PFSK-1 (cell line): ENCODE measurements around the gene MYRF.
A peak's percentile ranks its signal among the peaks of the same experiment; 100 is the strongest.

ENCODE experiments used
- FOXP2 ChIP-seq: optimal IDR thresholded peaks from 2 replicates; pipeline ENCODE3; 2011; ENCODE audit warnings: borderline replicate concordance, control low read depth, inconsistent platforms; ENCODE audit not compliant: insufficient read depth; ENCODE audit errors: extremely low read length, extremely low read depth
- POLR2AphosphoS5 ChIP-seq: IDR thresholded peaks from 2 replicates; pipeline ENCODE4 v1.6.1; 2012; ENCODE audit warnings: low read depth, mild to moderate bottlenecking, control low read depth, low read length, moderate library complexity
- REST ChIP-seq, 2 experiments: IDR thresholded peaks; 2 replicates each; pipeline versions ENCODE4 v1.6.1 to v1.8.0; 2011 to 2012; ENCODE audit warnings: low read depth in 2 of 2, low read length in 2 of 2, control low read depth in 1 of 2, inconsistent platforms in 1 of 2, mild to moderate bottlenecking in 1 of 2, moderate library complexity in 1 of 2; ENCODE audit not compliant: insufficient read depth in 1 of 2
- SIN3A ChIP-seq: IDR thresholded peaks from 2 replicates; pipeline ENCODE4 v1.6.1; 2012; ENCODE audit warnings: mild to moderate bottlenecking, low read length, moderate library complexity, borderline replicate concordance; ENCODE audit not compliant: insufficient read depth
- TAF1 ChIP-seq: IDR thresholded peaks from 2 replicates; pipeline ENCODE4 v1.6.1; 2012; ENCODE audit warnings: low read length, control low read depth, borderline replicate concordance; ENCODE audit not compliant: insufficient read depth

The MYRF gene

GRCh38 chr11:61806785-61807184, 54.3 kb downstream of the MYRF start:
- no peak for TF ChIP-seq SIN3A
- TF ChIP-seq FOXP2, result no peak

GRCh38 chr11:61810671-61811175, 58.3 kb downstream of the MYRF start:
- no peak for TF ChIP-seq TAF1
- TF ChIP-seq REST (IDR thresholded peaks at IDR 0.05; ENCODE audit: insufficient read depth in 1 of 2, low read depth in 2 of 2, low read length in 2 of 2), result no peak

- TF ChIP-seq TAF1, result no peak
Observed at GRCh38 chr11:61811831-61812230, 59.4 kb downstream of the MYRF start.

GRCh38 chr11:61812736-61813411, 60.4 kb downstream of the MYRF start:
- TF ChIP-seq SIN3A, result no peak
- no peak for TF ChIP-seq REST (IDR thresholded peaks at IDR 0.05; ENCODE audit: insufficient read depth in 1 of 2, low read depth in 2 of 2, low read length in 2 of 2)
- no peak for TF ChIP-seq FOXP2
- no peak for TF ChIP-seq TAF1
- TF ChIP-seq POLR2AphosphoS5, result no peak

GRCh38 chr11:61814247-61814957, 62.0 kb downstream of the MYRF start:
- TF ChIP-seq FOXP2, result no peak
- TF ChIP-seq POLR2AphosphoS5, result no peak
- no peak for TF ChIP-seq TAF1
- no peak for TF ChIP-seq REST (IDR thresholded peaks at IDR 0.05; ENCODE audit: insufficient read depth in 1 of 2, low read depth in 2 of 2, low read length in 2 of 2)
- no peak for TF ChIP-seq SIN3A

GRCh38 chr11:61814958-61815789, 62.7 kb downstream of the MYRF start:
- TF ChIP-seq SIN3A, result 0 out of 2 replicates have a peak, but pooled peaks have one; percentile 28
- TF ChIP-seq POLR2AphosphoS5, result peak; percentile 92; the same call in 1 of the 2 replicates
- peak; percentile 82 for TF ChIP-seq FOXP2
- peak; percentile 74 for TF ChIP-seq TAF1
- TF ChIP-seq REST (IDR thresholded peaks at IDR 0.05; ENCODE audit: insufficient read depth in 1 of 2, low read depth in 2 of 2, low read length in 2 of 2), result peak in 1 of 2 experiments; percentile 52; a peak in 1 of 4 replicates
